CD14-positive monocyte (primary cell): Measurements from ENCODE around the gene NETO1. TPM values are rescaled to one million over a fixed set of nuclear protein-coding genes. Genes with fewer than 3 reads are reported as not detected.
A peak's percentile ranks its signal among the peaks of the same experiment; 100 is the strongest.

ENCODE experiments used
- DNase-seq, 3 donors: peaks; one replicate each; pipeline ENCODE4 v3.0.0-alpha.2; 2011 to 2022
- H2AFZ ChIP-seq: 2 replicates; pipeline ENCODE4 v1.6.0; 2012; ENCODE audit warnings: mild to moderate bottlenecking, low read depth, low read length, inconsistent platforms; ENCODE audit not compliant: insufficient read depth, poor library complexity, severe bottlenecking
- H3K27ac ChIP-seq, 2 donors: 1 replicate in 1 of 2; 2 replicates in 1 of 2; pipeline ENCODE4 v1.5.1; 2012 to 2013; ENCODE audit warnings: low read length in 2 of 2, control low read depth in 1 of 2, inconsistent platforms in 1 of 2, low read depth in 1 of 2, mild to moderate bottlenecking in 1 of 2
- H3K27me3 ChIP-seq, 2 donors: one replicate each; pipeline versions ENCODE4 v1.6.0 to v1.6.1; 2011 to 2013; ENCODE audit warnings: low read length in 2 of 2; ENCODE audit not compliant: control insufficient read depth in 2 of 2, insufficient read depth in 2 of 2
- H3K36me3 ChIP-seq, 2 donors: replicated peaks in 1 of 2; 1 replicate in 1 of 2; 2 replicates in 1 of 2; pipeline versions ENCODE4 v1.5.1 to v1.6.1; 2012 to 2013; ENCODE audit warnings: low read length in 2 of 2, control low read depth in 1 of 2, inconsistent platforms in 1 of 2, mild to moderate bottlenecking in 1 of 2; ENCODE audit not compliant: insufficient read depth in 2 of 2, control insufficient read depth in 1 of 2
- H3K4me1 ChIP-seq, 2 donors: 1 replicate in 1 of 2; 2 replicates in 1 of 2; pipeline versions ENCODE4 v1.5.1 to v1.6.1; 2012 to 2013; ENCODE audit warnings: low read length in 2 of 2, control low read depth in 1 of 2, inconsistent platforms in 1 of 2, mild to moderate bottlenecking in 1 of 2, moderate library complexity in 1 of 2; ENCODE audit not compliant: insufficient read depth in 2 of 2, control insufficient read depth in 1 of 2
- H3K4me2 ChIP-seq: replicated peaks from 2 replicates; pipeline ENCODE3; 2012; ENCODE audit warnings: low read length, moderate library complexity, mild to moderate bottlenecking; ENCODE audit not compliant: poor library complexity, severe bottlenecking; ENCODE audit errors: extremely low read depth
- H3K4me3 ChIP-seq, 3 experiments: fragments of 200-600 bp in 1 of 3; sonication (generic) in 1 of 3; replicated peaks in 1 of 3; 1 replicate in 2 of 3; 2 replicates in 1 of 3; pipeline ENCODE4 v1.5.1; 2011 to 2013; ENCODE audit warnings: low read length in 3 of 3, mild to moderate bottlenecking in 3 of 3, control low read depth in 2 of 3, low read depth in 2 of 3, inconsistent platforms in 1 of 3, moderate library complexity in 1 of 3
- H3K79me2 ChIP-seq: 2 replicates; pipeline ENCODE4 v1.6.0; 2012; ENCODE audit warnings: mild to moderate bottlenecking, control low read depth, inconsistent platforms, low read length, moderate library complexity; ENCODE audit not compliant: insufficient read depth
- H3K9ac ChIP-seq: 2 replicates; pipeline ENCODE4 v1.6.0; 2017; ENCODE audit warnings: low read length, mild to moderate bottlenecking; ENCODE audit not compliant: insufficient read depth, poor library complexity, severe bottlenecking
- H3K9me3 ChIP-seq, 2 donors: replicated peaks in 1 of 2; 1 replicate in 1 of 2; 2 replicates in 1 of 2; pipeline versions ENCODE4 v1.5.1 to v1.6.1; 2012 to 2013; ENCODE audit warnings: low read length in 2 of 2, control low read depth in 1 of 2; ENCODE audit not compliant: control insufficient read depth in 1 of 2, insufficient read depth in 1 of 2
- H4K20me1 ChIP-seq: 2 replicates; pipeline ENCODE4 v1.6.0; 2012; ENCODE audit warnings: mild to moderate bottlenecking, low read length, control low read depth, moderate library complexity; ENCODE audit not compliant: insufficient read depth
- H3K27ac Mint-ChIP-seq, 7 donors: one replicate each; pipeline ENCODE4 v1.8.0; 2020; ENCODE audit warnings: mild to moderate bottlenecking in 7 of 7, mixed read lengths in 7 of 7, moderate library complexity in 6 of 7, inconsistent platforms in 2 of 7
- H3K27me3 Mint-ChIP-seq, 3 donors: one replicate each; pipeline ENCODE4 v1.8.0; 2021 to 2022; ENCODE audit warnings: low read depth in 3 of 3, mild to moderate bottlenecking in 3 of 3, mixed read lengths in 3 of 3, moderate library complexity in 3 of 3, inconsistent platforms in 1 of 3
- H3K36me3 Mint-ChIP-seq, 2 donors: one replicate each; pipeline ENCODE4 v1.8.0; 2020; ENCODE audit warnings: mixed read lengths in 2 of 2, inconsistent platforms in 1 of 2, mild to moderate bottlenecking in 1 of 2
- H3K4me1 Mint-ChIP-seq: one replicate; pipeline ENCODE4 v1.8.0; 2020; ENCODE audit warnings: mild to moderate bottlenecking, mixed read lengths
- H3K4me3 Mint-ChIP-seq, 2 donors: one replicate each; pipeline ENCODE4 v1.8.0; 2020; ENCODE audit warnings: mild to moderate bottlenecking in 2 of 2, mixed read lengths in 2 of 2, moderate library complexity in 1 of 2
- H3K9me3 Mint-ChIP-seq, 7 donors: one replicate each; pipeline ENCODE4 v1.8.0; 2020 to 2022; ENCODE audit warnings: mixed read lengths in 7 of 7, mild to moderate bottlenecking in 6 of 7, moderate library complexity in 6 of 7, inconsistent platforms in 2 of 7
- WGBS: methylation state at CpG from one replicate; pipeline ENCODE4 v1.1.5; 2013; ENCODE audit warnings: missing lambda C conversion rate; ENCODE audit not compliant: insufficient coverage; 5-methylcytosine and 5-hydroxymethylcytosine counted together
- intact Hi-C, 2 donors: fragments of 100-400 bp; cut with micrococcal nuclease; formaldehyde crosslinking; loops; one replicate each; pipeline versions ENCODE4 v1.15.0 to v1.15.1; 2023
- polyA plus RNA-seq, 3 donors: library from polyadenylated mRNA; depleted of rRNA in 1 of 3; unstranded in 2 of 3; stranded (reverse) in 1 of 3; fragments of 300-500 nt in 2 of 3; fragments of >200 nt in 1 of 3; fragmentation: Illumina TruSeq in 2 of 3; gene quantifications; 1 replicate in 2 of 3; 2 replicates in 1 of 3; pipeline ENCODE4 v1.2.3, GENCODE V29; 2012 to 2021
- TF ChIP-seq, protein P1 (sequence below): fragments of 200-600 bp; IDR thresholded peaks from one replicate; pipeline ENCODE4 v1.8.0; 2022; ENCODE audit warnings: antibody characterized with exemption, mild to moderate bottlenecking

Gene NETO1
- polyA plus RNA-seq, 3 donors, result not detected

DNA sequence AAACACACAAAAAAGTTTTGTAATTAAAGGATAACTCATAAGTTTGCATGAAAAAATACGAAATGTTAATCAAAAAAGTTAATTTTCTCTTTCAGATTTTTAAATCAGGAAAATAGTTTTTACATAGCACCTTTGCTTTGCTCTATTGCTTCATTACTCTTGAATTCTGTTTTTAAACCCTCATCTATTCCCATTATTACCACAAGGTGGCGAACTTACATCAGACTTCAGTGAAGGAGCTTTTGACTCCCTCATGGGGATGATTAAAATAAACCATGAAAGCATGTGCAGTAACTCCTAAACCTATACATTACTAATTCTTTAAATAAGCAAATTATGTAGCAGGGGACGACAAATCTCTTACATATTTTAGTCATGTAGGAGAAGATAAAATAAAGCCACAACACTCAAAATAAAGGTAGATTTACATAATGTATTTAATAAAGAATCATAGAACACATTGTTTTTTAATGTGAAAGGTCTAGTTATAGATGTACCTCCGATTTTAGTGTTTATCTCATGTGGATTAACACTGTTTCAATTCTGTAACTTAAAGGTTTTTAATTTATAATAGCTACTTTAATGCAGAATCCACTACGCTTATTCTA, 105.2 kb downstream of the NETO1 start:
- Histone ChIP-seq H3K9me3 (no peaks in the 10 kb centered on the region), H2AFZ (no peak overlapping the region), H3K4me2 (no peak overlapping the region), H3K27me3 (no peaks in the 10 kb centered on the region), H4K20me1 (no peaks in the 10 kb centered on the region), H3K36me3 (no peaks in the 10 kb centered on the region), H3K4me3 (no peak overlapping the region), H3K27ac (no peak overlapping the region), H3K9ac (no peak overlapping the region), H3K79me2 (no peaks in the 10 kb centered on the region), H3K4me1 (no peaks in the 10 kb centered on the region)
- Mint-ChIP-seq H3K4me3 (no peak overlapping the region), H3K4me1 (no peaks in the 10 kb centered on the region), H3K27ac (no peak overlapping the region), H3K27me3 (peaks cover 1 to 2% (median 2%) of the 10 kb centered on the region in 3 donors), H3K9me3 (no peaks in the 10 kb centered on the region), H3K36me3 (no peaks in the 10 kb centered on the region)
- intact Hi-C loops, result no loop called here
- TF ChIP-seq, protein P1, sequence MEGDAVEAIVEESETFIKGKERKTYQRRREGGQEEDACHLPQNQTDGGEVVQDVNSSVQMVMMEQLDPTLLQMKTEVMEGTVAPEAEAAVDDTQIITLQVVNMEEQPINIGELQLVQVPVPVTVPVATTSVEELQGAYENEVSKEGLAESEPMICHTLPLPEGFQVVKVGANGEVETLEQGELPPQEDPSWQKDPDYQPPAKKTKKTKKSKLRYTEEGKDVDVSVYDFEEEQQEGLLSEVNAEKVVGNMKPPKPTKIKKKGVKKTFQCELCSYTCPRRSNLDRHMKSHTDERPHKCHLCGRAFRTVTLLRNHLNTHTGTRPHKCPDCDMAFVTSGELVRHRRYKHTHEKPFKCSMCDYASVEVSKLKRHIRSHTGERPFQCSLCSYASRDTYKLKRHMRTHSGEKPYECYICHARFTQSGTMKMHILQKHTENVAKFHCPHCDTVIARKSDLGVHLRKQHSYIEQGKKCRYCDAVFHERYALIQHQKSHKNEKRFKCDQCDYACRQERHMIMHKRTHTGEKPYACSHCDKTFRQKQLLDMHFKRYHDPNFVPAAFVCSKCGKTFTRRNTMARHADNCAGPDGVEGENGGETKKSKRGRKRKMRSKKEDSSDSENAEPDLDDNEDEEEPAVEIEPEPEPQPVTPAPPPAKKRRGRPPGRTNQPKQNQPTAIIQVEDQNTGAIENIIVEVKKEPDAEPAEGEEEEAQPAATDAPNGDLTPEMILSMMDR, result peak; percentile 71
- DNase-seq, result no peak
- WGBS, result no CpG with 5 or more reads among the region's 5 CpGs

DNA sequence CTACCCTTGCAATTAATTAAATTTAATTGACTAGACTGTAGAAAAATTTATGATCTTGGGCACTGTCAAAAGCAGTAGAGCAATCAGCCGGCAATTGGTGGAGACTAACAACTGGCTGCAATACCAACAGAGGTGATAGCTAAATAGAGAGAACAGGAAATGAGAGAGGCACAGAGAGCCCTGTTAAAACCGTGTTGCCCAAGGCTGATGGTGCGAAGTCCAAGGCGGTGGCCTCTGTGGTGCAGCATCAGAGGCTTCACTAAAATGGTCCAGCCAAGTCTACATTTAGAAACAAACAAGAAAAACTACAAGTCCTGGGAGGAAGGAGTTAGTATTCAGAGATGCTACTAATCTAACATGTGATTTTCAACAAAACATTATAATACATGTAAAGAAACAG, 115.6 kb downstream of the NETO1 start:
- H3K36me3 Mint-ChIP-seq, result no peaks in the 10 kb centered on the region
- H3K9me3 Mint-ChIP-seq, result no peaks in the 10 kb centered on the region
- 64% methylated on average over 1 of the region's 4 CpGs for WGBS

More for the DNA sequence above, 115.6 kb downstream of the NETO1 start:
- Histone ChIP-seq H3K4me3 (no peak overlapping the region), H3K4me1 (no peaks in the 10 kb centered on the region), H3K27ac (no peak overlapping the region), H2AFZ (no peak overlapping the region), H3K79me2 (no peaks in the 10 kb centered on the region), H3K36me3 (no peaks in the 10 kb centered on the region), H4K20me1 (no peaks in the 10 kb centered on the region), H3K27me3 (no peaks in the 10 kb centered on the region), H3K4me2 (no peak overlapping the region), H3K9me3 (no peaks in the 10 kb centered on the region), H3K9ac (no peak overlapping the region)
- H3K27ac Mint-ChIP-seq, result no peak overlapping the region
- H3K27me3 Mint-ChIP-seq, result peaks cover 0 to 2% (median 0%) of the 10 kb centered on the region in 3 donors
- intact Hi-C loops, result no loop called here
- no peak overlapping the region for H3K4me3 Mint-ChIP-seq
- no peak for DNase-seq
- H3K4me1 Mint-ChIP-seq, result no peaks in the 10 kb centered on the region
- TF ChIP-seq, protein P1, result no peak
